ENCODE results near the gene BUD31. TPM values are rescaled to one million over a fixed set of nuclear protein-coding genes. Genes with fewer than 3 reads are reported as not detected.
"Not testable (repeated sequence)": the region's sequence is repeated elsewhere in the genome, so short reads cannot be mapped to it uniquely, and the experiment has no call there.

The BUD31 gene
- total RNA-seq, 4 donors from 2014 or later = 55.9 to 87.3 (median 75.8) TPM

GRCh38 chr7:99386584-99387238 lies 22.1 kb upstream of the BUD31 start:
- DNase-seq (ENCODE audit: low spot score in 2 of 2) = no peak
- Histone ChIP-seq H3K4me3 (no peak overlapping the region), H3K9me3 (no peaks in the 10 kb centered on the region), H3K27me3 (no peaks in the 10 kb centered on the region), H3K27ac (peak overlapping the region in 2 of 4 donors; percentile 53 to 72), H3K36me3 (peaks cover 0 to 73% (median 11%) of the 10 kb centered on the region in 3 donors), H3K4me1 (peaks cover 0 to 37% (median 6%) of the 10 kb centered on the region in 4 donors)
- TF ChIP-seq POLR2A (IDR thresholded peaks at IDR 0.05) (no peak), EP300 (IDR thresholded peaks at IDR 0.05) (no peak), CTCF (IDR thresholded peaks at IDR 0.05) (peak in 2 of 5 experiments; percentile 7 to 27)
- WGBS, 2 donors = 84 to 88% methylated on average over 9 of the region's 9 CpGs

- H3K4me1 ChIP-seq = peaks cover 0 to 35% (median 4%) of the 10 kb centered on the region in 4 donors
- 85 to 93% methylated on average over 14 of the region's 14 CpGs for WGBS, 2 donors
- DNase-seq (ENCODE audit: low spot score in 2 of 2); H3K4me3 ChIP-seq; H3K27me3 ChIP-seq; H3K27ac ChIP-seq; H3K9me3 ChIP-seq: not testable (repeated sequence)
- H3K36me3 ChIP-seq = peaks cover 0 to 75% (median 11%) of the 10 kb centered on the region in 3 donors
- TF ChIP-seq CTCF (IDR thresholded peaks at IDR 0.05) = peak in 1 of 5 experiments; percentile 3
These were observed 21.5 kb upstream of the BUD31 start for GRCh38 chr7:99387239-99387635.

GRCh38 chr7:99387912-99388311 lies 20.9 kb upstream of the BUD31 start:
- TF ChIP-seq EP300 (IDR thresholded peaks at IDR 0.05) = no peak
- Histone ChIP-seq H3K4me3 (no peak overlapping the region), H3K4me1 (peaks cover 0 to 40% (median 9%) of the 10 kb centered on the region in 4 donors), H3K9me3 (no peaks in the 10 kb centered on the region), H3K27ac (no peak overlapping the region), H3K36me3 (peaks cover 0 to 78% (median 11%) of the 10 kb centered on the region in 3 donors), H3K27me3 (no peaks in the 10 kb centered on the region)
- DNase-seq (ENCODE audit: low spot score in 2 of 2) = no peak
- 85 to 92% methylated on average over 20 of the region's 20 CpGs for WGBS, 2 donors

- H3K9me3 ChIP-seq = no peaks in the 10 kb centered on the region
- H3K27ac ChIP-seq = no peak overlapping the region
- 87 to 88% methylated on average over 6 of the region's 13 CpGs for WGBS, 2 donors
- H3K4me3 ChIP-seq = no peak overlapping the region
- peaks cover 0 to 84% (median 11%) of the 10 kb centered on the region in 3 donors for H3K36me3 ChIP-seq
- TF ChIP-seq EP300 (IDR thresholded peaks at IDR 0.05) = no peak
- H3K4me1 ChIP-seq = peaks cover 0 to 45% (median 16%) of the 10 kb centered on the region in 4 donors
- DNase-seq (ENCODE audit: low spot score in 2 of 2) = no peak
- H3K27me3 ChIP-seq = no peaks in the 10 kb centered on the region
These were observed 19.0 kb upstream of the BUD31 start for GRCh38 chr7:99389772-99390171.

GRCh38 chr7:99390941-99391602 lies 17.7 kb upstream of the BUD31 start:
- no peak for TF ChIP-seq CTCF (IDR thresholded peaks at IDR 0.05)
- no peak for TF ChIP-seq EP300 (IDR thresholded peaks at IDR 0.05)
- no peak for TF ChIP-seq POLR2A (IDR thresholded peaks at IDR 0.05)
- Histone ChIP-seq H3K27me3 (no peaks in the 10 kb centered on the region), H3K36me3 (peaks cover 0 to 89% (median 11%) of the 10 kb centered on the region in 3 donors), H3K4me1 (peaks cover 0 to 45% (median 18%) of the 10 kb centered on the region in 4 donors), H3K9me3 (no peaks in the 10 kb centered on the region), H3K27ac (no peak overlapping the region), H3K4me3 (no peak overlapping the region)
- no peak for DNase-seq (ENCODE audit: low spot score in 2 of 2)
- 85 to 87% methylated on average over 23 of the region's 23 CpGs for WGBS, 2 donors

- H3K4me1 ChIP-seq = peaks cover 0 to 50% (median 18%) of the 10 kb centered on the region in 4 donors
- no peak for DNase-seq (ENCODE audit: low spot score in 2 of 2)
- H3K27ac ChIP-seq = peak overlapping the region; percentile 70 to 88 (median 76)
- H3K36me3 ChIP-seq = peaks cover 0 to 89% (median 11%) of the 10 kb centered on the region in 3 donors
- no peaks in the 10 kb centered on the region for H3K27me3 ChIP-seq
- 83 to 89% methylated on average over 8 of the region's 8 CpGs for WGBS, 2 donors
- peak overlapping the region in 1 of 4 donors; percentile 53 for H3K4me3 ChIP-seq
- TF ChIP-seq CTCF (IDR thresholded peaks at IDR 0.05) = no peak
- no peak for TF ChIP-seq POLR2A (IDR thresholded peaks at IDR 0.05)
- TF ChIP-seq EP300 (IDR thresholded peaks at IDR 0.05) = no peak
- H3K9me3 ChIP-seq = no peaks in the 10 kb centered on the region
These were observed 16.7 kb upstream of the BUD31 start for GRCh38 chr7:99392046-99392445.
